Measurements from ENCODE around the gene CAPN2. TPM values are rescaled to one million over a fixed set of nuclear protein-coding genes. Genes with fewer than 3 reads are reported as not detected.
A peak's percentile ranks its signal among the peaks of the same experiment; 100 is the strongest.

The CAPN2 gene
- total RNA-seq, 1 donor from 2014 or later, result 258 TPM

DNA sequence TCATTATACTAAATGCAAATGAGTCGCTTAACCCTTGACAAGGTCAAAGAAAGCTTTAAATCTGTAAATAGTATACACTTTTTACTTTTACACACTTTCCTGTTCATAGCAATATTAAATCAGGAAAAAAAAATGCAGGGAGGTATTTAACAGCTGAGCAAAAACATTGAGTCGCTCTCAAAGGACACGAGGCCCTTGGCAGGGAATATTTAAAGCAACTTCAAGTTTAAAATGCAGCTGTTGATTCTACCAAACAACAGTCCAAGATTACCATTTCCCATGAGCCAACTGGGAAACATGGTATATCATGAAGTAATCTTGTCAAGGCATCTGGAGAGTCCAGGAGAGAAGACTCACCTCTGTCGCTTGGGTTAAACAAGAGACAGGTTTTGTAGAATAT, 62.7 kb downstream of the CAPN2 start:
- Histone ChIP-seq H3K27me3 (ENCODE audit: control insufficient read depth, insufficient read depth, low read length) (no peaks in the 10 kb centered on the region), H3K36me3 (ENCODE audit: control insufficient read depth, insufficient read depth, low read length) (peaks cover 5% of the 10 kb centered on the region), H3K4me3 (ENCODE audit: low read depth, low read length) (no peak overlapping the region)
- TF ChIP-seq, protein P1, sequence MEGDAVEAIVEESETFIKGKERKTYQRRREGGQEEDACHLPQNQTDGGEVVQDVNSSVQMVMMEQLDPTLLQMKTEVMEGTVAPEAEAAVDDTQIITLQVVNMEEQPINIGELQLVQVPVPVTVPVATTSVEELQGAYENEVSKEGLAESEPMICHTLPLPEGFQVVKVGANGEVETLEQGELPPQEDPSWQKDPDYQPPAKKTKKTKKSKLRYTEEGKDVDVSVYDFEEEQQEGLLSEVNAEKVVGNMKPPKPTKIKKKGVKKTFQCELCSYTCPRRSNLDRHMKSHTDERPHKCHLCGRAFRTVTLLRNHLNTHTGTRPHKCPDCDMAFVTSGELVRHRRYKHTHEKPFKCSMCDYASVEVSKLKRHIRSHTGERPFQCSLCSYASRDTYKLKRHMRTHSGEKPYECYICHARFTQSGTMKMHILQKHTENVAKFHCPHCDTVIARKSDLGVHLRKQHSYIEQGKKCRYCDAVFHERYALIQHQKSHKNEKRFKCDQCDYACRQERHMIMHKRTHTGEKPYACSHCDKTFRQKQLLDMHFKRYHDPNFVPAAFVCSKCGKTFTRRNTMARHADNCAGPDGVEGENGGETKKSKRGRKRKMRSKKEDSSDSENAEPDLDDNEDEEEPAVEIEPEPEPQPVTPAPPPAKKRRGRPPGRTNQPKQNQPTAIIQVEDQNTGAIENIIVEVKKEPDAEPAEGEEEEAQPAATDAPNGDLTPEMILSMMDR (IDR thresholded peaks at IDR 0.05; ENCODE audit: insufficient read depth, low read length, poor library complexity, severe bottlenecking), result no peak
- DNase-seq (ENCODE audit: low read depth), result no peak

DNA sequence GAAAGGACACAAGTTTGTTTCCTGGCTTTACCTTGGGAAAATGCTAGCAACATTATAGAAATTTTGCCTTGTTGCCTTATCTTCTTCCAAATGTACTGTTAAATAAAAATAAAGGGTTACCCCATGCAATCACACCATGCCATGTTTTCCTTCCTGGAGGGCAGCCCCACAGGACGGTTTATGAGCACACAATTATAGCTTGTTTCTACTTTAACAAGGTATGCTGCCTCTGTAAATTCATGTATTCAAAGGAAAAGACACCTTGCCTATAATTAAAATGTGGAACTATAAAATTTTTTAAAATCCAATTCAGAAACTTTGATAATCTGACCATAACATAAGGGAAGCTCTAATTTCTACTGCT, 63.4 kb downstream of the CAPN2 start:
- Histone ChIP-seq H3K36me3 (ENCODE audit: control insufficient read depth, insufficient read depth, low read length) (peaks cover 5% of the 10 kb centered on the region), H3K4me3 (ENCODE audit: low read depth, low read length) (no peak overlapping the region), H3K27me3 (ENCODE audit: control insufficient read depth, insufficient read depth, low read length) (no peaks in the 10 kb centered on the region)
- TF ChIP-seq, protein P1 (IDR thresholded peaks at IDR 0.05; ENCODE audit: insufficient read depth, low read length, poor library complexity, severe bottlenecking), result no peak
- no peak for DNase-seq (ENCODE audit: low read depth)

- Histone ChIP-seq H3K4me3 (ENCODE audit: low read depth, low read length) (no peak overlapping the region), H3K36me3 (ENCODE audit: control insufficient read depth, insufficient read depth, low read length) (peaks cover 1% of the 10 kb centered on the region), H3K27me3 (ENCODE audit: control insufficient read depth, insufficient read depth, low read length) (no peaks in the 10 kb centered on the region)
- TF ChIP-seq, protein P1 (IDR thresholded peaks at IDR 0.05; ENCODE audit: insufficient read depth, low read length, poor library complexity, severe bottlenecking), result no peak
- peak; percentile 98 for DNase-seq (ENCODE audit: low read depth)
Measured at GRCh38 chr1:223776075-223776814, 63.9 kb downstream of the CAPN2 start.

DNA sequence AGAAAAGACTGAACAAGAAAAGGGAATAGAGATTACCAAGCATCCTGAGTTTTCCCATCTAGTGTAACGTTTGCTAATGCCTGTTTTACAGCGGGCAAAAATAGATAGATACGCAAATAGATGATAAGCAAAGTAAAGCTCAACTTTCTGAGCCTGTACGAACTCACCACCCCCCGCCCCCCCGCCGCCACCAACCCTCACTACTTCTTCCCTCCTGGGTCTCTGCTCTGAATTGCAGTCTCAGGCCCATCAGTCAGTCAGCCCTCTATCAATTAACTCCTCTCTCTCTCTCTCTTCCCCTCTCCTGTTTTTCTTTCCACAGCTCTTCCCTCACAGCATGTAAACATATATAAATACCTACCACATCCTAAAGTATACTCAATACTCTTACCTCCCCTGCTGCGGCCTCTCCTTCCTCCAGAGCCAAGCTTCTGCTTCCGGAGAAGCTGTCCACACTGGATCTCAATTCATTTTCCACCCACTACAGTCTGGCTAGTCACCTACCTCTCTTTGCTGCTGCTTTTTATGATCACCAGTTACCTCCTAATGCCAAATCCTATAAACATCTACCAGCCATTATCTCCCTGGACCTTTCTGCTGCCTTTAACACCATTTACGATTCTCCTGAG, 64.6 kb downstream of the CAPN2 start:
- H3K36me3 ChIP-seq (ENCODE audit: control insufficient read depth, insufficient read depth, low read length), result peaks cover 1% of the 10 kb centered on the region
- TF ChIP-seq, protein P1 (IDR thresholded peaks at IDR 0.05; ENCODE audit: insufficient read depth, low read length, poor library complexity, severe bottlenecking), result no peak
- DNase-seq (ENCODE audit: low read depth), result no peak
- no peak overlapping the region for H3K4me3 ChIP-seq (ENCODE audit: low read depth, low read length)
- H3K27me3 ChIP-seq (ENCODE audit: control insufficient read depth, insufficient read depth, low read length), result no peaks in the 10 kb centered on the region

DNA sequence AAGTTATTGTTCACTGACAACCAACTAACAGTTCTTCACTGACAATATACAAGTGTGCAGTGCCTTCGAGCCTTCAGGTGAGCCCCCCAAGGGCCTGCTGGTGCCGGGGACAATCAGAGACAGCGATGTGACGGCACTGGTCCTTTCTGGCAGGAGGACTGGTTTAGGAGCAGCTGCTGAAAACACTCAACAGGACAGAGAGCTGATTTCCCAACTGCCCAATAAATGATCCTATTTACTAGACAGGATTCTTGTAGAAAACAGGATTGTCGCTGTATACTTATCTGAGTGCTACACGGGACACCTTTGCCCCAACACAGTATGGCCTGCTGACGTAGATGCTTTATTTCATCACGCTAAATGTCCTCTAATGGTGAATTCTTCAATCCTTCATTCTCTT, 68.0 kb downstream of the CAPN2 start:
- TF ChIP-seq, protein P1 (IDR thresholded peaks at IDR 0.05; ENCODE audit: insufficient read depth, low read length, poor library complexity, severe bottlenecking), result no peak
- Histone ChIP-seq H3K27me3 (ENCODE audit: control insufficient read depth, insufficient read depth, low read length) (no peaks in the 10 kb centered on the region), H3K4me3 (ENCODE audit: low read depth, low read length) (no peak overlapping the region), H3K36me3 (ENCODE audit: control insufficient read depth, insufficient read depth, low read length) (no peaks in the 10 kb centered on the region)
- DNase-seq (ENCODE audit: low read depth), result no peak

All from kidney epithelial cell (primary cell).